DMS114 treated with DMSO at 0.1 percent for 48 hours (cell line): ENCODE data around the gene LIN54.
"Not testable (repeated sequence)": the region's sequence is repeated elsewhere in the genome, so short reads cannot be mapped to it uniquely, and the experiment has no call there.

Source experiments
- DNase-seq: peaks from one replicate; lab custom pipeline; 2025; ENCODE audit not compliant: unreplicated experiment; lab: John Stamatoyannopoulos, UW

LIN54 gene

GRCh38 chr4:83012687-83013419 is 2.2 kb upstream of the LIN54 start:
- DNase-seq = peak; percentile 79

GRCh38 chr4:83012200-83012686 is 1.6 kb upstream of the LIN54 start:
- no peak for DNase-seq

- no peak for DNase-seq
These were observed 1.1 kb upstream of the LIN54 start for GRCh38 chr4:83011689-83012199.

DNA sequence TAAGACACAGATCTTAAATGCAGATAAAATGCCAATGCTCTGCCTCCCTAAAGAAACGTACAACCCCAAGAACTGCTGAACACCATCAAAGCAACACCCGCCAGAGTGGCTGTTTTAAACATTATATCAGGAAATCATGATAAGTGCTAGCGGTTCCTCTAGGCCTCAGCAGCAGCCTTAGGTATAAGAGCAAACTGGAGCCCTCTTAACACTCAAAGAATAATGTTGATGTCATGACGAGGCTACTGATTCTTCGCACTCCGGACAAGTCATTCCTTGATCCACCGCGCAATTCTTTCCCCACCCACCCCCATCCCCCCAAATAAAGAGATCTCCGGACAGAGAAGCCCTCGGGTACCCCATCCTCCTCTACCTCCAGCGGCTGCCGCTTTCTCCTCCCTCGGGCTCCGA is 507 bp downstream of the LIN54 start:
- DNase-seq = no peak

DNA sequence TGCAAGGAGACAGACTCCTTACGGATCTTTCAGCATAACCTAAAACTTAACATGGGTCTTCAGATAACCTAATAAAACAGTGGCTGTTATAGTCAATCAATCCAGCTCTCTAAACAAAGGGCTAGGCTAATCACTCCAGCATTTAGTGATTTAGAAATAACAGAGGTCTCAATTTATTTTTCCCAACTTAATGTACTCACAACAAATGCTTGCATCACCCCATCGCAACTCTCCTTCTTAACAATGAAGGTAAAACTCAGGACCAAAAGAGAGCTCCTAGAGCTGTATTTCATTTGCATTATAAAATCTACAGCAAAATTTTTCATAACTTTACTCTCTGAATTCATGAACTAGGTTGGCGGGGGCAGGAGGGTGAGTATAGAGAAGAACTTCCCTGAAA is 1.1 kb downstream of the LIN54 start:
- no peak for DNase-seq

DNA sequence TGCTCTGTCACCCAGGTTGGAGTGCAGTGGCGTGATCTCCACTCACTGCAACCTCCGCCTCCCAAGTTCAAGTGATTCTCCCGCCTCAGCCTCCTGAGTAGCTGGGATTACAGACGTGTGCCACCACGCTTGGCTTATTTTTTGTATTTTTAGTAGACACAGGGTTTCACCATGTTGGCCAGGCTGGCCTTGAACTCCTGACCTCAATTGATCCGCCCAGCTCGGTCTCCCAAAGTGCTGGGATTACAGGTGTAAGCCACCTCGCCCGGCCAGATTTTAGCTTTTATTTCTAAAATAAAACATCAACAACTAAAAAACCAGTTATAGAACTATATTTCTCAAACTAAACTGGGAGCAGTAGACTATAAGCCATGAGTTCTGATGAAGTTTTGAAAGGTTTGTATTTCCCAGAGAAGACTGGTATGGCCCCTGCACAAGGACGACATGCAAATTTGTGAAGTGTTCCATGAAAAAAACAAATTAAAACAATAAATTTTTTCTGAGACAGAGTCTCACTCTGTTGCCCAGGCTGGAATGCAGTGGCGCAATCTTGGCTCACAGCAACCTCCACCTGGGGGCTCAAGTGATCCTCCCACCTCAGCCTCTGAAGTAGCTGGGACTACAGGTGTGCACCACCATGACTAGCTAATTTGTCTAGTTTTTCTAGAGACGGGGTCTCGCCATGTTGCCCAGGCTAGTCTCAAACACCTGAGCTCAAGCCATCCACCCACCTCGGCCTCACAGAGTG is 7.4 kb downstream of the LIN54 start:
- DNase-seq = not testable (repeated sequence)

DNA sequence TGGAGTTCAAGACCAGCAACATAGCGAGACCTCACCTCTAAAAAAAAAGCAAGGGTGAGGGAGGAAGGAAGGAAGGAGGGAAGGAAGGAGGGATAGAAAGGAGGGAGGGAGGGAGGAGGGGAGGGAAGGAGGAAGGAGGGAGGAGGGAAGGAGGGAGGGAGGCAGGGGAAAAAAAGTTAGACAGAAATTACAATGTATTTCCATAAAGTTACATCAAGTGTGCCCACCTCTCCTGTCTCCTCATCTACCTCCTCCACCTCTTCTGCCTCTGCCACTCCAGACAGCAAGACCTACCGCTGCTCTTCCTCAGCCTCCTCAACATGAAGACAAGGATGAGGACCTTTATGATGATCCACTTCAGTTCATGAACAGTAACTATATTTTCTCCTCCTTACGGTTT is 8.3 kb downstream of the LIN54 start:
- no peak for DNase-seq

DNA sequence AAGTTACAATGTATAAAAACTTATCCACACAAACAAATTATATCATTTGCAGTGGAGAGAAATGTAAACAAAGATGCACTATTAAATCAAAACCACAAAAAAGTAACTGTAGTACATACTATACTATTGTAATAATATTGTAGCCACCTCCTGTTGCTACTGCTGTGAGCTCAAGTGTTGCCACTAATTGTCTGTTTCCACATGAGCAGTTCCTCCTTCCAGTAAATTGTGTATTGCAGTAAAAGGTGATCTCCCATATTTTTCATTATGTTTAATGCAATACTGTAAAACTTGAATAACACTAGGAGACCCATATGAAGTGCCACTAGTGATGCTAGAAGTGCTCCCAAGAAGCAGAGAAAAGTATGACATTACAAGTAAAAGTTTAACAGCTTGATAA is 11.7 kb downstream of the LIN54 start:
- no peak for DNase-seq

- no peak for DNase-seq
These were observed 15.8 kb downstream of the LIN54 start for GRCh38 chr4:82994834-82995233.

- DNase-seq = no peak
These were observed 20.8 kb downstream of the LIN54 start for GRCh38 chr4:82989575-82990429.

DNA sequence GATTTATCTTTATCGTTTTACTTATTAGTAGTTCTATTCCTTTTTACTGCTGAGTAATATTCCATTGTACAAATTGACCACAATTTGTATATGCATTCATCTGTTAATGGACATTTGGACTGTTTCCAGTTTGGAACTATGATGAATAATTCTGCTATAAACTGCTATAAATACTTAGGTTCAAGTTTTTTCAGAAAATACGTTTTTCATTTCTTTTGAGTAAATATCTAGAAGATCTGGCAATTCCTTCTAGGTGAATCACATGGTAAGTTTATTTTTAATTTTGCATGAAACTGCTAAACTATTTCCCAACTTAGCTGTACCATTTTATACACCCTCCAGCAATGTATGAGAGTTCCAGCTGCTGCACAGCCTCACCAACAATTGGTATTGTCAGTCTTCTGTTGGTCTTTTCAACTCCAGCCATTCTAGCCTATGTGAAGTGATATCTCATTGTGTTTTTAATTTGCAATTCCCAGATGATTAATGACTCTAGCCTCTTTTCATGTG is 22.2 kb downstream of the LIN54 start:
- DNase-seq = no peak

GRCh38 chr4:82987519-82987918 is 23.1 kb downstream of the LIN54 start:
- not testable (repeated sequence) for DNase-seq

DNA sequence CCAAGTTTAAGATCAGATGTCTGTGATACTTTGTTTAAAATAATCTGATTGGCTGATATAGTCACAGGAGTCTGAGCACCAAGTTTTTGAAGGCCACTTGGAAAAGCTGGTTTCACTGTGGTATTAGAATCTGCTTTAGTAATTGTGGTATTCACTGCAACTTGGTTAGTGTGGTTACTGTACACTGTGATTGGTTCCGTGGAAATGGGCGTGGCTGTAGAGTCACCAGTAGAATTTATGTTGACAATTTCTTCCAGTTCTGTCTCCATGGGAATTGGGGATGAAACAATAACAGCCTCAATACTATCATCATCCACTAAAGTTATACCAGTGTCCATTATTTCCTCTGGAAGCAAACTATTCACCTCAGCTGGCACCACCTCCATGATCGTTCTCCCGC is 26.2 kb downstream of the LIN54 start:
- no peak for DNase-seq

DNA sequence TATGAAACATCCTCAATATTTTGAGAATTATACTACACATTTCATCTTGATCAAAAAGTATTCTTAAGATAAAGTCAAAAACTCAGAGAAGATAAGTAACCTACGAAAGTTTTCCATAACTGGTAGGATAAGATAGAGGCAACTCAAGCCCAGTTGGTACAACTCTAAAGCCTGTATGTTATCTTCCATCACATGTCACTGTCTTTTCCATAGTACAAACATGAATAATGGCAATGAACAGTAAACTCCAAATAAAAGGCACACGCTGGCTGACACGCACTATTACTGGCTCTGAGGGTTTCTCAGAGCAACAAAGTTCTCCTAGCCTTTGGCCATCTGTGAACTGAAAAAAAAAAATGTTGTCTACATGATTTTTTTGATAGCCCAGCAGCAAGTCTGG is 27.2 kb downstream of the LIN54 start:
- DNase-seq = no peak

DNA sequence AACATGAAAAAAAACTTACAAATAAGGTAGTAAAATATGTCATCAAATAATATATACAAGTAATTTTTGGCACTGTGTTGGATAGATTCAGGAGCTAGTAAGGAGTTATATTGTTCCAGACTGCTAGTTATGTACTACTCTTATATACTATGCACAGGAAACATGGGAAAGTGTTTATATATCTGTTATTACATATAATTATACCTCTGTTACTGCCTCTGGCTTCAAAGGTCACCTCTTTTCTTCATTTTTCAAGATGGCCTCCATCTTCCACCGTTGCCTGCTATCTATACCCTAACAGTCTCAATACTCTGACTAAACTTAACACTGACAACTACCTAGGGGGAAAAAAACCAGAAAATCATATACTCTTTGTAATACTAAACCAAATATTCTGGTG is 29.5 kb downstream of the LIN54 start:
- DNase-seq = no peak

DNA sequence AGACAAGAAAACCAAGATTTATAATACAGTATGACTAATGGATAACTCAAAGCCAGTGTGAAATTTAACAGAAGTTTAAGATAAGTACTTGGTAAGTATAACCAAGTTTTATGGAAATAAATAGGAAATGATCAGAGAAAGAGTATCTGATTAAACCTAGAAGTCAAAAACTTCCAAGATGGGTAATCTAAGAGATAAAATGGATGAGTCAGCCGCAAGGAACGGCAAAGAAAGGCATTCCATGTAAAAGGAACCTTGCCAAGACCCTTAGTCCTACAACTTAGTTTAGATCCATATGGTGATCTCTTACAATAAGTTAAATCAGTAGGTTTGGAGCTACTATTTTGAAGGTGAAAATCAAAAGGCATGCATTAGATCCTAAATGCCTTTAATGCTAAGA is 34.8 kb downstream of the LIN54 start:
- DNase-seq = no peak

- no peak for DNase-seq
These were observed 41.2 kb downstream of the LIN54 start for GRCh38 chr4:82969414-82969813.

DNA sequence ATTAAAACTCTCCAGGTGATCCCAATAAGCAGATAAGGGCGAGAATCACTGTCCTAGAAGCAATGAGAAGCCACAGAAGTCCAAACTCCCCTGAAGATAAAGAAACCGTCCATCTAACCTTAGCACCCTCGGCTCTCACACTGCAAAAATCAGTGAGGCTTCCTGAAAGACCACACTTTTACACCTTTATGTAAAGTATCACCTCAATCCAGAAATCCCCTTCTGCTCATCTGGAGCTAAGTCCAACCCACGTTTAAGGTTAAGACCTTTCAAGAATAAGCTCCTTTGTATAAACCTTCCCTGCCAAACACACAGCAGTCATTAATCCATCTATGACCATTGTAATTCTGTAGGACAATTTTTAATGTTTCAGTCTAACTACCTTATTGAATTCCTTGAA is 41.7 kb downstream of the LIN54 start:
- no peak for DNase-seq

GRCh38 chr4:82965763-82966162 is 44.9 kb downstream of the LIN54 start:
- DNase-seq = no peak

GRCh38 chr4:82957045-82957444 is 53.6 kb downstream of the LIN54 start:
- DNase-seq = no peak

DNA sequence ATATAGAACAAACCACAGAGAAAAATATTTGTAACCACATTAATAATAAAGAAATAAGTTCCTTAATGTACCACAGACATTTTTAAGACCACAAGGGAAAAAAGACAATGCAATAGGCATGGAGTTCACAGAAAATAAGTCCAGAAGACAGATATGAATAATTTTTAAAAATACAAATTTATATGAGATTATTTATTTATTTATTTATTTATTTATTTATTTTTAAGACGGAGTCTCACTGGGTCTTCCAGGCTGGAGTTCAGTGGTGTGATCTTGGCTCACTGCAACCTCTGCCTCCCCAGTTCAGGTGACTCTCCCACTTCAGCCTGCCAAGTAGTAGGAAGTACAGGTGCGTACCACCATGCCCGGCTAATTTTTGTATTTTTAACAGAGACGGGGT is 56.4 kb downstream of the LIN54 start:
- no peak for DNase-seq
